Testis (tissue), 3 donors: ENCODE measurements around the gene NOM1. TPM values are rescaled to one million over a fixed set of nuclear protein-coding genes. Genes with fewer than 3 reads are reported as not detected.

Source experiments
- DNase-seq: peaks from one replicate; pipeline ENCODE4 v3.0.0-alpha.2; 2019
- H3K27ac ChIP-seq, 2 donors: fragments of 200-600 bp; sonication (generic); one replicate each; pipeline ENCODE4 v1.5.1; 2019
- H3K27me3 ChIP-seq: fragments of 200-600 bp; sonication (generic); one replicate; pipeline ENCODE4 v1.5.1; 2019
- H3K36me3 ChIP-seq: fragments of 200-600 bp; sonication (generic); one replicate; pipeline ENCODE4 v1.5.1; 2017; ENCODE audit warnings: low read depth; ENCODE audit errors: missing control alignments
- H3K4me1 ChIP-seq: fragments of 200-600 bp; sonication (generic); one replicate; pipeline ENCODE4 v1.5.1; 2019
- H3K4me3 ChIP-seq, 2 donors: fragments of 200-600 bp; sonication (generic); one replicate each; pipeline ENCODE4 v1.5.1; 2017 to 2019
- H3K9me3 ChIP-seq: fragments of 200-600 bp; sonication (generic); one replicate; pipeline ENCODE4 v1.5.1; 2017
- POLR2A ChIP-seq: fragments of 450-650 bp; IDR thresholded peaks from one replicate; pipeline ENCODE4 v1.6.1; 2017; ENCODE audit warnings: antibody characterized with exemption, mild to moderate bottlenecking, moderate library complexity
- WGBS, 2 donors: methylation state at CpG; one replicate each; pipeline ENCODE4 v1.1.5; 2018; 5-methylcytosine and 5-hydroxymethylcytosine counted together
- intact Hi-C: fragments of 100-400 bp; cut with DNase I; formaldehyde crosslinking; loops from one replicate; pipeline ENCODE4 v1.15.1; 2023; ENCODE audit warnings: low total_unique reads
- polyA plus RNA-seq: library from polyadenylated mRNA; stranded (reverse); fragments of 350-450 nt; fragmentation: Illumina TruSeq; extraction: RNeasy Lipid Tissue Mini Kit (QIAGEN cat#74804); gene quantifications from one replicate; pipeline ENCODE4 v1.2.3, GENCODE V29; 2014; ENCODE audit warnings: low read depth, low replicate concordance; ENCODE audit not compliant: insufficient read depth
- total RNA-seq, 2 donors: library from RNA; depleted of rRNA; stranded (reverse); fragments of >200 nt; gene quantifications; one replicate each; pipeline ENCODE4 v1.2.3, GENCODE V29; 2016
- TF ChIP-seq, protein P1 (sequence below), 3 experiments: fragments of 450-650 bp in 2 of 3; fragments of 200-600 bp in 1 of 3; sonication (generic) in 1 of 3; IDR thresholded peaks; one replicate each; pipeline ENCODE4 v1.5.1; 2016 to 2019; ENCODE audit warnings: antibody characterized with exemption in 3 of 3, mild to moderate bottlenecking in 2 of 3, moderate library complexity in 1 of 3

NOM1 gene
- total and polyA plus RNA-seq, 3 donors from 2014 or later: 20.2 to 47.1 (median 42.8) TPM

DNA sequence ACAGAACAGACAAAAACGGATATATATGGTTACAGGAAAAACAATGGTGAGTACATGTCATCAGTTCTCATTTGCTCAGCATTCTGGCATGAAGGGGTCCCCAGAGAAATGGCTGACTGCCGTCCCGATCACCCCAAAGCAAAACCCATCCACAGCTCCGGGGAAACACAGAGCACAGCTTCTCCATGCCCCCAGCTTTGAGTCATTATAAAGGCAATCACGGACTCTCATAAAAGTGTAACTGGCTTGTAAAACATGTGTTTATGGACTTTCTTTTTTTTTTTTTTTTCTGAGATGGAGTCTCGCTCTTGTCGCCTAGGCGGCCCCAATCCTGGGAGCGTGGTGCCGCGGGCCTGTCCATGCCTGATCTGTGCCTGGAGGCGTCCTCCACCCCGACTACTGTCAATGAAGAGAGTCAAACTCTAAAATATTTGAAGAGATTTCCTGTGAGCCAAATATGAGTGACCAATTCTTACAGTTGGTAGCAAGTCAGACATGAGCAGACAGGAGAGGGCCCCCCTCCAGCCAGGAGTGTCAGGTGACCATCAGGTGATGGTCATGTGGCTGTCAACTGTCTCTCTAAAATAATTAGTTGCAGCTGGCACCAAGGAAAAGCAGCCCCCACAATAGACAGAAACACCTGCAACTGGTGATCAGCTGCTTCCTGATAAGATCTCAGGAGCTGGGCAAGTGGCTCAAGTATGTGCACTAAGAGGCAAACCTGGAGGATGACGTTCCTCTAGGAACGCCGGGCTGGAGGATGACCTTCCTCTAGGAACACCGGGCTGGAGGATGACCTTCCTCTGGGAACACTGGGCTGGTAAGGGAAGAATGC, 21.7 kb upstream of the NOM1 start:
- WGBS, 2 donors: 78 to 88% methylated on average over 13 to 17 of the region's 17 CpGs
- Histone ChIP-seq H3K4me3 (no peak overlapping the region), H3K9me3 (no peaks in the 10 kb centered on the region), H3K36me3 (no peaks in the 10 kb centered on the region), H3K4me1 (no peaks in the 10 kb centered on the region), H3K27me3 (no peaks in the 10 kb centered on the region), H3K27ac (no peak overlapping the region)
- no peak for DNase-seq
- intact Hi-C loops: no loop called here
- TF ChIP-seq, protein P1, sequence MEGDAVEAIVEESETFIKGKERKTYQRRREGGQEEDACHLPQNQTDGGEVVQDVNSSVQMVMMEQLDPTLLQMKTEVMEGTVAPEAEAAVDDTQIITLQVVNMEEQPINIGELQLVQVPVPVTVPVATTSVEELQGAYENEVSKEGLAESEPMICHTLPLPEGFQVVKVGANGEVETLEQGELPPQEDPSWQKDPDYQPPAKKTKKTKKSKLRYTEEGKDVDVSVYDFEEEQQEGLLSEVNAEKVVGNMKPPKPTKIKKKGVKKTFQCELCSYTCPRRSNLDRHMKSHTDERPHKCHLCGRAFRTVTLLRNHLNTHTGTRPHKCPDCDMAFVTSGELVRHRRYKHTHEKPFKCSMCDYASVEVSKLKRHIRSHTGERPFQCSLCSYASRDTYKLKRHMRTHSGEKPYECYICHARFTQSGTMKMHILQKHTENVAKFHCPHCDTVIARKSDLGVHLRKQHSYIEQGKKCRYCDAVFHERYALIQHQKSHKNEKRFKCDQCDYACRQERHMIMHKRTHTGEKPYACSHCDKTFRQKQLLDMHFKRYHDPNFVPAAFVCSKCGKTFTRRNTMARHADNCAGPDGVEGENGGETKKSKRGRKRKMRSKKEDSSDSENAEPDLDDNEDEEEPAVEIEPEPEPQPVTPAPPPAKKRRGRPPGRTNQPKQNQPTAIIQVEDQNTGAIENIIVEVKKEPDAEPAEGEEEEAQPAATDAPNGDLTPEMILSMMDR (IDR thresholded peaks at IDR 0.05): no peak
- no peak for TF ChIP-seq POLR2A

DNA sequence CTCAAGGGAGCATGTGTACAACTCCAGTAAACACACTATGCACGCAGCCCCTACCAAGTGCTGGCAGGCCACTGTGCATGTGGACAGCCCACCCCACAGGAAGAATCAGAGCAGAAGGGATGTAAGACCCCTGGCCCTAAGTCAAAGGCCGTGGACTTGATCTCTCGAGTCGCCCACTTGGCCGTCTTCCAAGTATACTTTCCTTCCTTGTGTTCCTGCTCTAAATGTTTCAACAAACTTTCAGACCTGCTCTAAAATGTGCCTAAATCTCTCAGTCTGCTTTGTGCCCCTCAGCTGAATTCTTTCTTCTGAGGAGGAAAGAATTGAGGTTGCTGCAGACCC, 21.1 kb upstream of the NOM1 start:
- 47 to 48% methylated on average over 5 of the region's 5 CpGs for WGBS, 2 donors
- H3K36me3 ChIP-seq: no peaks in the 10 kb centered on the region
- intact Hi-C loops: no loop called here

DNA sequence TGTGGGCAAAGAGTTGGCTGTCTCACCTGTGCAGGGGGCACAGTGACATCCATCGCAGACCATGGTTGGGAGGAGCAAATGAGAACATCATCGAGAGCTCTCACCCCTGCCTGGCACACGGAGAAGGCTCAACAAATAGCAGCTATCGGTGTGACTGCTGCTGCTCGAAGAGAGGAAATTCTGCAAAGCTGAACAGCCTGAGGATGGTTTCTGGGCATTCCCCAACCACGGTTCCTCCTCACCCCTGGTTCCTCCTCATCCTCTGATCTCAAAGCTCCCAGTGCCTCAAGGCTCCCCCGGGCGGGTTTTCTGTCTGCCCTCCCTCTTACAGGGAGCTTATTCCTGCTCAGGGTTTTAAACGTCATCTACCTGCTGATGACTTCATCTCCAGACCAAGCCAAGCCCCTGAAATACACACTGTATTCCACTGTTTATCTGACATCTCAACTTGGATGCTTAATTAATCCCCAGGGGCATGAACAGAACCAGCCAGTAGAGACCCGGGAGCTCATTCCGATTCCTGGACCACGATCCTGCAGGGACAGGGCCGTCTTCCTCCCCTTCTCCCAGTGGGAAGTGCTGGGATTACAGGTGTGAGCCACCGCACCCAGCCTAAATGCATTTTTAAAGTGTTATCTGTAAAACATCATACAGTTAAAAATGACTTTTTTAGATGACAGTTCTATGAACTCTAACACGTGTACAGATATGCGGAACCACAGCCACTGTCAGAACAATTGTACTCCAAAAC, 19.5 kb upstream of the NOM1 start:
- no peaks in the 10 kb centered on the region for H3K36me3 ChIP-seq
- no peaks in the 10 kb centered on the region for H3K27me3 ChIP-seq
- H3K4me1 ChIP-seq: no peaks in the 10 kb centered on the region
- H3K4me3 ChIP-seq: no peak overlapping the region
- no peaks in the 10 kb centered on the region for H3K9me3 ChIP-seq
- no peak overlapping the region for H3K27ac ChIP-seq
- DNase-seq: no peak
- TF ChIP-seq, protein P1 (IDR thresholded peaks at IDR 0.05): no peak
- TF ChIP-seq POLR2A: no peak
- intact Hi-C loops: no loop called here
- WGBS, 2 donors: 73 to 84% methylated on average over 16 of the region's 16 CpGs

More for the DNA sequence above, 21.1 kb upstream of the NOM1 start:
- H3K4me1 ChIP-seq: no peaks in the 10 kb centered on the region
- no peak overlapping the region for H3K27ac ChIP-seq
- no peak for DNase-seq
- TF ChIP-seq, protein P1 (IDR thresholded peaks at IDR 0.05): no peak
- TF ChIP-seq POLR2A: no peak
- H3K9me3 ChIP-seq: no peaks in the 10 kb centered on the region
- no peaks in the 10 kb centered on the region for H3K27me3 ChIP-seq
- H3K4me3 ChIP-seq: no peak overlapping the region

DNA sequence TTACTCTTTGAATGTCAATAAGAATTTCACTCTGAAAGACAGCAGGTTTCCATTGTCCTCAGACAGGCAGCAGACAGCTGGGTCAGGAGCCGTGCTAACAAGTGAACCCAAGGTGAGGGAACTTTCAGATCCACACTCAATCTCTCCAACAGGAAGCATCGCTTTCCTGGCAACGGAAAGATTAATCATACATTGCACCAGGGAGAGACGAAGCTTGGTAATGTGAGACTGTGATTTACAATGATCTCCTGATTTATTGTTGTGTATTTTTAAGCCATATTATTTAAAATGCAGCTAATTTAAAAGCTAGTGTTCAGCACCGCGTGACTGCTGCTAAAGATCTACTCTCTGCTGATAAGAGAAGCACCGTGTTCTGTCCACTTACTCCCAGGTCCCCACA, 17.5 kb upstream of the NOM1 start:
- TF ChIP-seq, protein P1 (IDR thresholded peaks at IDR 0.05): no peak
- no peak for TF ChIP-seq POLR2A
- no peaks in the 10 kb centered on the region for H3K36me3 ChIP-seq
- H3K9me3 ChIP-seq: no peaks in the 10 kb centered on the region
- WGBS, 2 donors: 33 to 35% methylated on average over 7 of the region's 7 CpGs
- H3K27me3 ChIP-seq: no peaks in the 10 kb centered on the region
- no peaks in the 10 kb centered on the region for H3K4me1 ChIP-seq
- no peak for DNase-seq
- H3K27ac ChIP-seq: no peak overlapping the region
- H3K4me3 ChIP-seq: no peak overlapping the region
- intact Hi-C loops: no loop called here
